ENCODE data around the gene SORBS2.

Gene SORBS2

GRCh38 chr4:185755451-185755850, 56.5 kb downstream of the SORBS2 start:
- DNase-seq (no peak), ATAC-seq (no peak)
- Mint-ChIP-seq H3K4me3 (no peak overlapping the region), H3K27me3 (peaks cover 2% of the 10 kb centered on the region), H3K4me1 (no peaks in the 10 kb centered on the region), H3K36me3 (ENCODE audit: low read depth) (no peaks in the 10 kb centered on the region), H3K9me3 (no peaks in the 10 kb centered on the region), H3K27ac (no peak overlapping the region)

DNA sequence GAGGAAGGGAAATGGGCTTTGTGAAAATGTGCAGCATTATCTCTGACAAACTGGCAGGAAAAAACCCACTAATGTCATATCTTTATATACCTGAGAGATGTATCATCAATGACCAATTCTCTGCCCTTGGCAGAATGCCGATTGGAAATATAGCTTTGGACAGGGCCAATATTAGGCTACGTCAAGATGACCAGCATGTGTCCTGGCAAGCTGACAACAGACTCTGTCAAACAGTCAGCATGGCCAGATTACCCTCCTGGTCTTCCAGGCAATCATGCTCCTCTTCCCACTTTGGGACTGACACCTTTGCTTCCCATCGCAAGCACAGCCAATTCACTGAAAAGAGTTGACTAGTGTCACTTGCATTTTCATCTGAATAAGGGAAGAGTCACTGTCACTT, 57.0 kb downstream of the SORBS2 start:
- Mint-ChIP-seq H3K27me3 (peaks cover 2% of the 10 kb centered on the region), H3K27ac (no peak overlapping the region), H3K4me3 (no peak overlapping the region), H3K4me1 (no peaks in the 10 kb centered on the region), H3K9me3 (no peaks in the 10 kb centered on the region), H3K36me3 (ENCODE audit: low read depth) (no peaks in the 10 kb centered on the region)
- ATAC-seq (no peak), DNase-seq (no peak)

- no peak for ATAC-seq
- no peak overlapping the region for H3K4me3 Mint-ChIP-seq
- DNase-seq: no peak
- no peaks in the 10 kb centered on the region for H3K4me1 Mint-ChIP-seq
- no peaks in the 10 kb centered on the region for H3K9me3 Mint-ChIP-seq
- H3K27ac Mint-ChIP-seq: no peak overlapping the region
- H3K27me3 Mint-ChIP-seq: peaks cover 2% of the 10 kb centered on the region
- no peaks in the 10 kb centered on the region for H3K36me3 Mint-ChIP-seq (ENCODE audit: low read depth)
Measured at GRCh38 chr4:185752872-185753271, 59.1 kb downstream of the SORBS2 start.

DNA sequence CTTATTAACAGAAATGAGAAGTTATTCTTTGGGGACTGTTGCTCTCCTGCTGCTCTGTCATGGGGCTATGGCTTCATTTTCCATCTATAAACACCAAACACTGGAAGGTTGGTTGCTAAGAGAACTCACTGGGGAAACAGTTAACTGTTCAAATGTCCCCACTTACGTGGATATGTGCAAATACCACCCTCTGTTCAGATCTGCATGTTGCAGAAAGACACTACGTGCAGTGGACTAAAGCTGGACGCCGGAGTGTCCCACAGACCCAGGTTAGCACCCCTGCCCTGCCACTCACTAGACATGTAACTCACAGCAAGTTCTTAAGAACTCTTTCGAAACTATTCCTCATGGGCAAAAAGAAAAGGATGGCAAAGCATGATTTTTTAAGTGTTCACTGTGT, 62.1 kb downstream of the SORBS2 start:
- DNase-seq: no peak
- no peak for ATAC-seq
- Mint-ChIP-seq H3K36me3 (ENCODE audit: low read depth) (no peaks in the 10 kb centered on the region), H3K27me3 (peaks cover 2% of the 10 kb centered on the region), H3K9me3 (no peaks in the 10 kb centered on the region), H3K4me3 (no peak overlapping the region), H3K27ac (no peak overlapping the region), H3K4me1 (no peaks in the 10 kb centered on the region)

GRCh38 chr4:185748901-185749390, 63.0 kb downstream of the SORBS2 start:
- no peaks in the 10 kb centered on the region for H3K9me3 Mint-ChIP-seq
- no peak overlapping the region for H3K27ac Mint-ChIP-seq
- no peaks in the 10 kb centered on the region for H3K36me3 Mint-ChIP-seq (ENCODE audit: low read depth)
- peaks cover 2% of the 10 kb centered on the region for H3K27me3 Mint-ChIP-seq
- no peak overlapping the region for H3K4me3 Mint-ChIP-seq
- ATAC-seq (no peak), DNase-seq (no peak)
- H3K4me1 Mint-ChIP-seq: no peaks in the 10 kb centered on the region

- Mint-ChIP-seq H3K36me3 (ENCODE audit: low read depth) (no peaks in the 10 kb centered on the region), H3K27ac (no peak overlapping the region), H3K9me3 (no peaks in the 10 kb centered on the region), H3K27me3 (peaks cover 1% of the 10 kb centered on the region), H3K4me3 (no peak overlapping the region), H3K4me1 (no peaks in the 10 kb centered on the region)
- no peak for DNase-seq
- no peak for ATAC-seq
Measured at GRCh38 chr4:185745891-185746290, 66.1 kb downstream of the SORBS2 start.

DNA sequence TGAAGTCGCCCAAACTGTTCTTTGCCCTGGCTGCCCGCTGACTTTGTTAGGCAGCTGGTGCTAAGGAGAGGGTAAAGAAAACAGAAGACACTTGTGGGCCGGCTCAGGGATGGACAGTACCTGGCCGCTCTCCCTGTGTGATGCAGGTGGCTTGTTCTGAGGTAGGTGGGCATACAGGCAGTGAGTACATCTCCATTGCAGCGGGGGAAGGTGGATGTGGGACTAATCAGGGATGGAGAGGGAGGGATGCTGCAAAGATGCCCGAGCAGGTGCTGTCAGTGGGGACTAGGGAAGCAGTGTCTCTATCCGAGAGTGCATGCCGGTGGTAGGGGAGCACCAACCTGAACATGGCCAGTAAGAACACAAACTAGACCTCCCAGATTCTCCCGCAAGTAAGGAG, 67.0 kb downstream of the SORBS2 start:
- no peak overlapping the region for H3K27ac Mint-ChIP-seq
- no peaks in the 10 kb centered on the region for H3K9me3 Mint-ChIP-seq
- no peaks in the 10 kb centered on the region for H3K36me3 Mint-ChIP-seq (ENCODE audit: low read depth)
- H3K27me3 Mint-ChIP-seq: peaks cover 1% of the 10 kb centered on the region
- no peak for ATAC-seq
- DNase-seq: no peak
- H3K4me3 Mint-ChIP-seq: no peak overlapping the region
- H3K4me1 Mint-ChIP-seq: no peaks in the 10 kb centered on the region

GRCh38 chr4:185744488-185744862, 67.5 kb downstream of the SORBS2 start:
- no peaks in the 10 kb centered on the region for H3K9me3 Mint-ChIP-seq
- H3K4me1 Mint-ChIP-seq: no peaks in the 10 kb centered on the region
- H3K27ac Mint-ChIP-seq: no peak overlapping the region

GRCh38 chr4:185743722-185744487, 68.1 kb downstream of the SORBS2 start:
- ATAC-seq (no peak), DNase-seq (no peak)
- no peaks in the 10 kb centered on the region for H3K36me3 Mint-ChIP-seq (ENCODE audit: low read depth)
- H3K27me3 Mint-ChIP-seq: peaks cover 1% of the 10 kb centered on the region
- no peak overlapping the region for H3K4me3 Mint-ChIP-seq
- no peaks in the 10 kb centered on the region for H3K9me3 Mint-ChIP-seq
- no peaks in the 10 kb centered on the region for H3K4me1 Mint-ChIP-seq
- H3K27ac Mint-ChIP-seq: no peak overlapping the region

More at GRCh38 chr4:185744488-185744862, 67.5 kb downstream of the SORBS2 start:
- Mint-ChIP-seq H3K36me3 (ENCODE audit: low read depth) (no peaks in the 10 kb centered on the region), H3K27me3 (peaks cover 1% of the 10 kb centered on the region), H3K4me3 (no peak overlapping the region)
- DNase-seq: no peak
- ATAC-seq: no peak

DNA sequence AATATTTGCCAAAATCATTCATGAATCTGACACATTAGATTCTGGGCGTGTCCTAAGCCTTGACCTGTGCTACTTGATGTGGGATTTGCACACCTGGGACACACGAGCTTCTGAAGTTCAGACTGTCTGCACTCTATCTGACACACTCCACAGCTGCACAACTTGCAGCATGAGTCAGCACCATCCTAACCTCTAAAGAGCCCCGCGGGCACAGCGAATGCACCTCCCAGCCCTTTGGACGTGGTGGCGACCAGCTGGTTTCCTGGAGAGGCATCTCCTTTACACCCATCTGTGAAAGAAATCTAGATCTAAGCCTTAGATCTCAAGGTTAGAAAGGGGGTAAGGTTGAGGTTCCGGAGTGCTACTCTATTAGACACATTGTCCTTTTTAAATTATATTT, 69.2 kb downstream of the SORBS2 start:
- no peak for ATAC-seq

DNA sequence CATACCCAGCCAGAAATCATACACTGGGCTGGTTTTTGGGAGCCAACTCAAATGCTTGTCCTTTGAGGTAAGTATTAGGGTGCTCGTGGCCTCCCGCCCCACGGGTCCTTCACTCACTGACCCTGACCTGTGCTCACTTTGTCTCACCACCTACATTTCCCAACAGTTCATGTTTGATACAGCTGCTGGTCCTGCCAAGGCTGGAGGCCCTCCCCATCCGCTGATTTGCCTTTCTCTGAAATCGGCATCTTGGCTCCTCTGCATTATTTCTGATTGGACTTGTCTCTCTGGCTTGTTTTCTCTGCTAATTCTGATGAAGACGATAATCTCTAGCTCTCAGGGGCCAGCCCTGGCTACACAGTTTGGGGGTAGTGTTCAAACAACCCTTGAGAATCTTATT, 70.2 kb downstream of the SORBS2 start:
- ATAC-seq (no peak), DNase-seq (no peak)
- Mint-ChIP-seq H3K27me3 (peaks cover 1% of the 10 kb centered on the region), H3K4me3 (no peak overlapping the region), H3K9me3 (no peaks in the 10 kb centered on the region), H3K36me3 (ENCODE audit: low read depth) (no peaks in the 10 kb centered on the region), H3K4me1 (no peaks in the 10 kb centered on the region), H3K27ac (no peak overlapping the region)

More for the DNA sequence above, 69.2 kb downstream of the SORBS2 start:
- DNase-seq: no peak
- no peak overlapping the region for H3K4me3 Mint-ChIP-seq
- no peaks in the 10 kb centered on the region for H3K36me3 Mint-ChIP-seq (ENCODE audit: low read depth)
- no peaks in the 10 kb centered on the region for H3K4me1 Mint-ChIP-seq
- no peak overlapping the region for H3K27ac Mint-ChIP-seq
- H3K27me3 Mint-ChIP-seq: peaks cover 1% of the 10 kb centered on the region
- H3K9me3 Mint-ChIP-seq: no peaks in the 10 kb centered on the region

DNA sequence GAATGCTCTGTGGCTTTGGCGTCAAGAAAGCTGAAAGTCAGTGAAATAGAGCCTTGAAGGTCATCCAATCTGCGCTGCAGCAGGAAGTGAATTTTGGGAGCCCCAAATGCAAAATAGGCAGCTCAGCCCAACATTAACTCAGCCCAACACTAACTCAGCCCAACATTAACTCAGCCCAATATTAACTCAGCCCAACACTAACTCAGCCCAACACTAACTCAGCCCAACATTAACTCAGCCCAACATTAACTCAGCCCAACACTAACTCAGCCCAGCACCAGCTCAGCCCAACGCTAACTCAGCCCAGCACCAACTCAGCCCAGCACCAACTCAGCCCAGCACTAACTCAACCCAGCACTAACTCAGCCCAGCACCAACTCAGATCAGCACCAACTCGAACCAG, 71.5 kb downstream of the SORBS2 start:
- Mint-ChIP-seq H3K4me3 (no peak overlapping the region), H3K36me3 (ENCODE audit: low read depth) (no peaks in the 10 kb centered on the region), H3K27ac (no peak overlapping the region), H3K27me3 (peaks cover 2% of the 10 kb centered on the region), H3K9me3 (no peaks in the 10 kb centered on the region), H3K4me1 (no peaks in the 10 kb centered on the region)
- DNase-seq (no peak), ATAC-seq (no peak)

GRCh38 chr4:185738820-185739219, 73.2 kb downstream of the SORBS2 start:
- Mint-ChIP-seq H3K4me3 (no peak overlapping the region), H3K4me1 (no peaks in the 10 kb centered on the region), H3K9me3 (no peaks in the 10 kb centered on the region), H3K27me3 (peaks cover 10% of the 10 kb centered on the region), H3K27ac (no peak overlapping the region), H3K36me3 (ENCODE audit: low read depth) (no peaks in the 10 kb centered on the region)
- DNase-seq: no peak
- ATAC-seq: no peak

DNA sequence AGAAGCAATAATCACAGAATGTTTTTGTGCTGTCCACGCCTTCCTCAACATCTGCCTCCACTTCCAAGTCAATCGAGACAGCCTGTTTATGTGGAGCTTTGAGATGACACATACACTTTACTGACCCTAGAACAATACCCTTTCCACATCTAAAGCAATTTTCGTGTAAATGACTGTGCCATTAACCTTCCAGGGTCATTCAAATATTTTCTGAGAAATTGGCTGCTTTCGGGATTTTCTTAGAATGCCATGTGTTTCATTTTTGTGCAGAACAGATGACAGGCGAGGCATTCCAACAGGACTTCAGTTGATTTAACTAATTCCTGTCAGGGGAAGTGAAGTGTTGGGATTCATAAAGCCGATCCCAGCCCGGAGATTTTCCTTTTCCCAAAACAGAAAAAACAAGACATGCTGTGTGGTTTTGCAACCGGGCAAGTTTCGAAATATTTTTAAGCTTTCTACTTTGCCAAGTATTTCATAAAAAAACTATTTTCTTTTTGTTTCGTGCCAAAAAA, 73.9 kb downstream of the SORBS2 start:
- Mint-ChIP-seq H3K36me3 (ENCODE audit: low read depth) (no peaks in the 10 kb centered on the region), H3K27ac (no peak overlapping the region), H3K9me3 (no peaks in the 10 kb centered on the region), H3K27me3 (peaks cover 15% of the 10 kb centered on the region), H3K4me3 (no peak overlapping the region), H3K4me1 (no peaks in the 10 kb centered on the region)
- DNase-seq (no peak), ATAC-seq (no peak)

DNA sequence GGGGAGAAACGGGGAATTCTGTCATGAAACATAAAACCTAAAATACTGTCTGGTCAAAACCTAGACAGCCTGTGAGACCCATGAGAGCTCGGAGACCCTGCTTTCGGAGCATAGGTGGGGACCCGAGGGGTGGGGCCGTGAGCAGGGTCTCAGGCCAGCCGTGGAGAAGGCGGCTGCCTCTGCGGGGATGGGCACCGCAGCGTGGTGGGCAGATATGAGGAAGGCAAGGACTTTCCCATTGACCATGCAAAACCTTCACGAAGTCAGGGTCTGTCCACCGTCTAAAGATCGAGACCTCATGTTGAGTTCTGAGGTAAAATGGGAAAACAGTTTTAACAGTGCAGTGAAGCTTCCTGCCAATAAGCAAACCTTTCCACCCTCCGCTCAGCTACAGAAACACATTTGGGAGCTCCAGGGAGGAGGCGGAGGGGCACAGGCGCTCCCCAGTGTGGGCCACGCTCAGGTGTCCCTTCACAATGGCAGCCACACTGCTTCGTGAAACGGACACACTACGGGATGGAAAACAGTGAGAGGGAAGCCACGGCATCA, 74.4 kb downstream of the SORBS2 start:
- H3K4me3 Mint-ChIP-seq: no peak overlapping the region
- DNase-seq: no peak
- H3K27ac Mint-ChIP-seq: no peak overlapping the region
- H3K27me3 Mint-ChIP-seq: peaks cover 19% of the 10 kb centered on the region
- no peak for ATAC-seq
- no peaks in the 10 kb centered on the region for H3K9me3 Mint-ChIP-seq
- H3K36me3 Mint-ChIP-seq (ENCODE audit: low read depth): no peaks in the 10 kb centered on the region
- no peaks in the 10 kb centered on the region for H3K4me1 Mint-ChIP-seq

All from activated naive CD8-positive, alpha-beta T cell treated with anti-CD3 and anti-CD28 coated beads, Interleukin-2, amount 50 U/mL, for 24 hours (primary cell).